Measurements from ENCODE around the gene CPLX1. TPM values are rescaled to one million over a fixed set of nuclear protein-coding genes. Genes with fewer than 3 reads are reported as not detected.
"Not testable (repeated sequence)": the region's sequence is repeated elsewhere in the genome, so short reads cannot be mapped to it uniquely, and the experiment has no call there.

Gene CPLX1
- total RNA-seq, 1 donor from 2014 or later, result not detected

- Mint-ChIP-seq H3K4me1 (ENCODE audit: low read depth) (peaks cover 19% of the 10 kb centered on the region), H3K36me3 (ENCODE audit: low read depth) (peaks cover 12% of the 10 kb centered on the region), H3K27ac (ENCODE audit: unreplicated experiment) (no peak overlapping the region), H3K9me3 (ENCODE audit: low read depth) (no peaks in the 10 kb centered on the region), H3K27me3 (ENCODE audit: low read depth) (no peaks in the 10 kb centered on the region), H3K4me3 (ENCODE audit: unreplicated experiment) (no peak overlapping the region)
- TF ChIP-seq CTCF (IDR thresholded peaks at IDR 0.05), result no peak
- DNase-seq (ENCODE audit: low spot score), result no peak
Measured at GRCh38 chr4:739569-739968, 86.4 kb downstream of the CPLX1 start.

GRCh38 chr4:738781-739280 lies 87.1 kb downstream of the CPLX1 start:
- H3K4me1 Mint-ChIP-seq (ENCODE audit: low read depth), result peaks cover 12% of the 10 kb centered on the region
- no peak overlapping the region for H3K4me3 Mint-ChIP-seq (ENCODE audit: unreplicated experiment)
- H3K27ac Mint-ChIP-seq (ENCODE audit: unreplicated experiment), result no peak overlapping the region
- peaks cover 13% of the 10 kb centered on the region for H3K36me3 Mint-ChIP-seq (ENCODE audit: low read depth)
- H3K27me3 Mint-ChIP-seq (ENCODE audit: low read depth), result no peaks in the 10 kb centered on the region
- no peak for DNase-seq (ENCODE audit: low spot score)
- H3K9me3 Mint-ChIP-seq (ENCODE audit: low read depth), result no peaks in the 10 kb centered on the region
- TF ChIP-seq CTCF (IDR thresholded peaks at IDR 0.05), result no peak

- H3K4me3 Mint-ChIP-seq (ENCODE audit: unreplicated experiment); H3K27ac Mint-ChIP-seq (ENCODE audit: unreplicated experiment); DNase-seq (ENCODE audit: low spot score); H3K27me3 Mint-ChIP-seq (ENCODE audit: low read depth); H3K4me1 Mint-ChIP-seq (ENCODE audit: low read depth); H3K9me3 Mint-ChIP-seq (ENCODE audit: low read depth): not testable (repeated sequence)
- peaks cover 20% of the 10 kb centered on the region for H3K36me3 Mint-ChIP-seq (ENCODE audit: low read depth)
Measured at GRCh38 chr4:736561-736960, 89.4 kb downstream of the CPLX1 start.

GRCh38 chr4:735583-735982 lies 90.3 kb downstream of the CPLX1 start:
- no peak for TF ChIP-seq CTCF (IDR thresholded peaks at IDR 0.05)
- H3K4me3 Mint-ChIP-seq (ENCODE audit: unreplicated experiment), result no peak overlapping the region
- H3K4me1 Mint-ChIP-seq (ENCODE audit: low read depth), result no peaks in the 10 kb centered on the region
- H3K9me3 Mint-ChIP-seq (ENCODE audit: low read depth), result no peaks in the 10 kb centered on the region
- no peak overlapping the region for H3K27ac Mint-ChIP-seq (ENCODE audit: unreplicated experiment)
- H3K36me3 Mint-ChIP-seq (ENCODE audit: low read depth), result peaks cover 23% of the 10 kb centered on the region
- peak; percentile 52 for DNase-seq (ENCODE audit: low spot score)
- no peaks in the 10 kb centered on the region for H3K27me3 Mint-ChIP-seq (ENCODE audit: low read depth)

Other genes with a start within 250 kb of the CPLX1 start
- not detected in 3 replicates for gene TMEM271, start 249.8 kb downstream of the CPLX1 start, total RNA-seq
- 0.46 to 2.3 TPM (median 2.3 TPM) in 3 replicates for gene PDE6B, start 200.6 kb downstream of the CPLX1 start, total RNA-seq
- gene ATP5ME, start 151.9 kb downstream of the CPLX1 start, total RNA-seq, result 240 to 279 TPM (median 256 TPM) in 3 replicates
- gene MYL5, start 151.6 kb downstream of the CPLX1 start, total RNA-seq, result 22.8 to 26.5 TPM (median 25.6 TPM) in 3 replicates
- gene SLC49A3, start 137.0 kb downstream of the CPLX1 start, total RNA-seq, result 0.85 to 1.3 TPM (median 0.89 TPM) in 3 replicates
- gene PCGF3, start 120.3 kb downstream of the CPLX1 start, total RNA-seq, result 54.1 to 60.8 TPM (median 55.4 TPM) in 3 replicates
- gene GAK, start 106.2 kb upstream of the CPLX1 start, total RNA-seq, result 61.4 to 85.7 TPM (median 69.2 TPM) in 3 replicates
- 25.5 to 47.5 TPM (median 26.1 TPM) in 3 replicates for gene TMEM175, start 106.3 kb upstream of the CPLX1 start, total RNA-seq
- 15.4 to 18.6 TPM (median 17.2 TPM) in 3 replicates for gene DGKQ, start 147.4 kb upstream of the CPLX1 start, total RNA-seq
- 42.6 to 53.0 TPM (median 46.0 TPM) in 3 replicates for gene IDUA, start 160.9 kb upstream of the CPLX1 start, total RNA-seq
- 0.72 to 1.6 TPM (median 0.75 TPM) in 3 replicates for gene SLC26A1, start 167.3 kb upstream of the CPLX1 start, total RNA-seq
- 70.4 to 76.3 TPM (median 75.7 TPM) in 3 replicates for gene FGFRL1, start 185.5 kb upstream of the CPLX1 start, total RNA-seq

Measured in chondrocyte (in vitro differentiated cells).